Measurements from ENCODE around the gene AKAP13. TPM values are rescaled to one million over a fixed set of nuclear protein-coding genes. Genes with fewer than 3 reads are reported as not detected.

The AKAP13 gene
- total RNA-seq, 1 experiment from 2014 or later: 54.5 TPM

GRCh38 chr15:85539491-85539890 lies 159.1 kb downstream of the AKAP13 start:
- intact Hi-C loops (cut with micrococcal nuclease; ENCODE audit: unreplicated experiment): no loop called here
- Histone ChIP-seq H3K27me3 (replicated peaks; ENCODE audit: insufficient read depth, low read depth, low read length, poor library complexity) (no peaks in the 10 kb centered on the region), H3K4me3 (ENCODE audit: low read depth, low read length, poor library complexity, severe bottlenecking) (no peak overlapping the region), H3K27ac (ENCODE audit: low read depth, low read length, poor library complexity, severe bottlenecking) (no peak overlapping the region), H3K4me1 (ENCODE audit: insufficient read depth, low read length, poor library complexity, severe bottlenecking) (no peaks in the 10 kb centered on the region), H3K36me3 (ENCODE audit: insufficient read depth, low read length, poor library complexity, severe bottlenecking) (no peaks in the 10 kb centered on the region), H3K9me3 (ENCODE audit: low read depth, low read length, poor library complexity, severe bottlenecking) (no peaks in the 10 kb centered on the region)
- CTCF ChIA-PET: interaction anchor here (0.6 kb wide), 1 partner anchor 251 kb away, joined by 3 read pairs; no protein-coding TSS in a partner anchor
- POLR2A ChIA-PET (ENCODE audit: low non-redundant PET): no interaction called here
- no peak for DNase-seq (ENCODE audit: low spot score)
- TF ChIP-seq CTCF (conservative IDR thresholded peaks at IDR 0.05; ENCODE audit: low read depth, low read length): no peak
- BruUV-seq (replicated peaks): no TSS peak

- POLR2A ChIA-PET (ENCODE audit: low non-redundant PET): no interaction called here
Measured at GRCh38 chr15:85540085-85540797, 159.8 kb downstream of the AKAP13 start.

GRCh38 chr15:85541744-85542143 lies 161.3 kb downstream of the AKAP13 start:
- DNase-seq (ENCODE audit: low spot score): no peak
- Histone ChIP-seq H3K36me3 (ENCODE audit: insufficient read depth, low read length, poor library complexity, severe bottlenecking) (no peaks in the 10 kb centered on the region), H3K9me3 (ENCODE audit: low read depth, low read length, poor library complexity, severe bottlenecking) (no peaks in the 10 kb centered on the region), H3K27me3 (replicated peaks; ENCODE audit: insufficient read depth, low read depth, low read length, poor library complexity) (no peaks in the 10 kb centered on the region), H3K27ac (ENCODE audit: low read depth, low read length, poor library complexity, severe bottlenecking) (no peak overlapping the region), H3K4me1 (ENCODE audit: insufficient read depth, low read length, poor library complexity, severe bottlenecking) (peaks cover 5% of the 10 kb centered on the region), H3K4me3 (ENCODE audit: low read depth, low read length, poor library complexity, severe bottlenecking) (no peak overlapping the region)
- ChIA-PET CTCF (no interaction called here), POLR2A (ENCODE audit: low non-redundant PET) (no interaction called here)
- no TSS peak for BruUV-seq (replicated peaks)
- no peak for TF ChIP-seq EZH2 (IDR thresholded peaks at IDR 0.05; ENCODE audit: borderline replicate concordance, low read depth, low read length, poor library complexity, severe bottlenecking)
- no peak for TF ChIP-seq CTCF (conservative IDR thresholded peaks at IDR 0.05; ENCODE audit: low read depth, low read length)
- intact Hi-C loops (cut with micrococcal nuclease; ENCODE audit: unreplicated experiment): no loop called here

More at GRCh38 chr15:85540085-85540797, 159.8 kb downstream of the AKAP13 start:
- TF ChIP-seq CTCF (conservative IDR thresholded peaks at IDR 0.05; ENCODE audit: low read depth, low read length) (no peak), EZH2 (IDR thresholded peaks at IDR 0.05; ENCODE audit: borderline replicate concordance, low read depth, low read length, poor library complexity, severe bottlenecking) (no peak)
- no peak overlapping the region for H3K27ac ChIP-seq (ENCODE audit: low read depth, low read length, poor library complexity, severe bottlenecking)
- no peak overlapping the region for H3K4me3 ChIP-seq (ENCODE audit: low read depth, low read length, poor library complexity, severe bottlenecking)
- BruUV-seq (replicated peaks): no TSS peak
- intact Hi-C loops (cut with micrococcal nuclease; ENCODE audit: unreplicated experiment): no loop called here
- H3K27me3 ChIP-seq (replicated peaks; ENCODE audit: insufficient read depth, low read depth, low read length, poor library complexity): no peaks in the 10 kb centered on the region
- no peaks in the 10 kb centered on the region for H3K36me3 ChIP-seq (ENCODE audit: insufficient read depth, low read length, poor library complexity, severe bottlenecking)
- no peak for DNase-seq (ENCODE audit: low spot score)
- CTCF ChIA-PET: interaction anchor here (0.6 kb wide), 1 partner anchor 36 kb away, joined by 4 read pairs; no protein-coding TSS in a partner anchor
- H3K4me1 ChIP-seq (ENCODE audit: insufficient read depth, low read length, poor library complexity, severe bottlenecking): peaks cover 4% of the 10 kb centered on the region
- H3K9me3 ChIP-seq (ENCODE audit: low read depth, low read length, poor library complexity, severe bottlenecking): no peaks in the 10 kb centered on the region

Data from A673 (cell line).